IMR-90 (cell line): ENCODE measurements around the gene FAM76B.

Experiments used
- BHLHE40 ChIP-seq: fragments of 150-350 bp; IDR thresholded peaks from 2 replicates; pipeline ENCODE4 v1.6.1; 2016; ENCODE audit warnings: mild to moderate bottlenecking, low read depth, low read length
- CEBPB ChIP-seq: IDR thresholded peaks from 2 replicates; pipeline ENCODE4 v1.6.1; 2012; ENCODE audit warnings: low read depth, low read length, improper control_type of control experiment
- CTCF ChIP-seq: conservative IDR thresholded peaks from 2 replicates; pipeline ENCODE4 v1.5.1; 2012; ENCODE audit warnings: mild to moderate bottlenecking, low read depth, low read length, improper control_type of control experiment
- MXI1 ChIP-seq: IDR thresholded peaks from 2 replicates; pipeline ENCODE4 v1.6.1; 2012; ENCODE audit warnings: low read depth, mild to moderate bottlenecking, low read length, moderate library complexity, borderline replicate concordance
- NFE2L2 ChIP-seq: fragments of 150-350 bp; IDR thresholded peaks from 2 replicates; pipeline ENCODE4 v1.6.1; 2016; ENCODE audit warnings: low read depth, mild to moderate bottlenecking, low read length
- POLR2A ChIP-seq: IDR thresholded peaks from 2 replicates; pipeline ENCODE4 v1.6.1; 2012; ENCODE audit warnings: mild to moderate bottlenecking, low read depth, low read length
- RCOR1 ChIP-seq: IDR thresholded peaks from 2 replicates; pipeline ENCODE4 v1.6.1; 2012; ENCODE audit warnings: mild to moderate bottlenecking, low read length, improper control_type of control experiment; ENCODE audit not compliant: insufficient replicate concordance
- SMC3 ChIP-seq: fragments of 150-350 bp; IDR thresholded peaks from 2 replicates; pipeline ENCODE4 v1.6.1; 2016; ENCODE audit warnings: low read depth, mild to moderate bottlenecking, antibody characterized with exemption, low read length, moderate library complexity

GRCh38 chr11:95832763-95833162 lies 43.2 kb upstream of the FAM76B start:
- TF ChIP-seq POLR2A (no peak), CTCF (0 out of 2 replicates have a peak, but pooled peaks have one; percentile 11), CEBPB (peak; percentile 85), SMC3 (no peak), RCOR1 (peak; percentile 64), BHLHE40 (peak; percentile 3; the same call in 1 of the 2 replicates), NFE2L2 (0 out of 2 replicates have a peak, but pooled peaks have one; percentile 21), MXI1 (no peak)
